ENCODE data around the gene PARS2. TPM values are rescaled to one million over a fixed set of nuclear protein-coding genes. Genes with fewer than 3 reads are reported as not detected.
A peak's percentile ranks its signal among the peaks of the same experiment; 100 is the strongest.

PARS2 gene
- total RNA-seq, 1 experiment from 2014 or later: 10.2 TPM

GRCh38 chr1:54774820-54775498, 10.6 kb upstream of the PARS2 start:
- Histone ChIP-seq H3K4me2 (ENCODE audit: insufficient read depth, insufficient read length, low read length) (no peak overlapping the region), H3K14ac (ENCODE audit: insufficient read depth, low read length) (no peak overlapping the region), H4K8ac (replicated peaks; ENCODE audit: insufficient read length, low read depth, low read length) (no peak overlapping the region), H3K18ac (ENCODE audit: insufficient read length, low read depth, low read length) (no peak overlapping the region), H3K27ac (ENCODE audit: insufficient read length, low read depth, low read length) (no peak overlapping the region), H3T11ph (ENCODE audit: low read length) (no peak overlapping the region), H2BK15ac (ENCODE audit: low read depth, low read length) (no peak overlapping the region), H2AFZ (ENCODE audit: low read length) (no peak overlapping the region), H4K91ac (ENCODE audit: insufficient read length, low read depth, low read length) (no peak overlapping the region), H3K4ac (ENCODE audit: low read depth, low read length) (no peak overlapping the region), H2AK5ac (ENCODE audit: insufficient read length, low read length) (no peak overlapping the region), H3K4me1 (ENCODE audit: insufficient read depth, low read length) (no peaks in the 10 kb centered on the region), H3K9me3 (ENCODE audit: control insufficient read depth, low read depth, low read length) (no peaks in the 10 kb centered on the region), H3K23ac (ENCODE audit: insufficient read length, low read depth, low read length) (no peak overlapping the region), H3K23me2 (ENCODE audit: insufficient read length, low read depth, low read length, poor library complexity, severe bottlenecking) (no peaks in the 10 kb centered on the region), H2BK5ac (ENCODE audit: insufficient read length, low read length) (no peak overlapping the region), H3K27me3 (ENCODE audit: insufficient read depth, low read length) (no peaks in the 10 kb centered on the region), H2BK20ac (ENCODE audit: low read depth, low read length, poor library complexity, severe bottlenecking) (no peak overlapping the region), H2BK12ac (ENCODE audit: insufficient read length, low read depth, low read length) (no peak overlapping the region), H3K79me1 (ENCODE audit: insufficient read depth, low read depth, low read length, poor library complexity, severe bottlenecking) (no peaks in the 10 kb centered on the region), H3K56ac (ENCODE audit: insufficient read length, low read depth, low read length) (no peak overlapping the region), H4K5ac (ENCODE audit: insufficient read length, low read depth, low read length) (no peak overlapping the region), H3K79me2 (ENCODE audit: insufficient read depth, low read length) (no peaks in the 10 kb centered on the region), H2BK120ac (ENCODE audit: low read depth, low read length, poor library complexity, severe bottlenecking) (no peak overlapping the region), H4K20me1 (ENCODE audit: control insufficient read depth, insufficient read depth, insufficient read length) (no peaks in the 10 kb centered on the region), H3K9ac (ENCODE audit: extremely low read depth, insufficient read length, low read length) (no peak overlapping the region)
- H3K4me3 Mint-ChIP-seq: no peak overlapping the region; a peak in 1 of 5 replicates
- TF ChIP-seq CTCF (conservative IDR thresholded peaks at IDR 0.05): no peak
- no peaks in the 10 kb centered on the region for H3K36me3 Mint-ChIP-seq (ENCODE audit: insufficient read depth in 1 of 3, low read depth in 3 of 3)
- H3K27me3 Mint-ChIP-seq (ENCODE audit: low read depth): peaks cover 13% of the 10 kb centered on the region
- no peak overlapping the region for H3K27ac Mint-ChIP-seq
- DNase-seq: peak; percentile 92
- peaks cover 7 to 16% of the 10 kb centered on the region in 2 experiments for H3K4me1 Mint-ChIP-seq
- no CpG with 5 or more reads among the region's 15 CpGs for WGBS (ENCODE audit: extremely low coverage, insufficient read length, low lambda C conversion rate)
- H3K9me3 Mint-ChIP-seq: no peaks in the 10 kb centered on the region; a peak in 1 of 5 replicates
